GM23338 (cell line): ENCODE measurements around the gene GPATCH2. TPM values are rescaled to one million over a fixed set of nuclear protein-coding genes. Genes with fewer than 3 reads are reported as not detected.

Source experiments
- ATAC-seq: fragments of 200-7000 bp; cut with Tn5 transposase; 3 replicates; pipeline ENCODE4 v1.9.1; 2020
- DNase-seq: peaks from one replicate; pipeline ENCODE4 v3.0.0-alpha.2; 2015; ENCODE audit warnings: low spot score
- H2AFZ ChIP-seq: fragments of 200-600 bp; sonication (generic); 2 replicates; pipeline ENCODE4 v1.8.0; 2016; ENCODE audit warnings: antibody characterized with exemption, mild to moderate bottlenecking, moderate library complexity
- H3F3A ChIP-seq: fragments of 200-600 bp; sonication (generic); replicated peaks from 2 replicates; pipeline ENCODE4 v1.8.0; 2017; ENCODE audit warnings: antibody characterized with exemption, mixed run types, low read depth
- H3K27ac ChIP-seq: fragments of 200-600 bp; sonication (generic); 2 replicates; pipeline ENCODE4 v1.6.1; 2016; ENCODE audit warnings: low read depth
- H3K27me3 ChIP-seq: fragments of 200-600 bp; sonication (generic); 2 replicates; pipeline ENCODE4 v1.8.0; 2016; ENCODE audit warnings: mild to moderate bottlenecking, mixed run types, moderate library complexity; ENCODE audit not compliant: insufficient read depth
- H3K36me3 ChIP-seq: fragments of 200-600 bp; sonication (generic); 2 replicates; pipeline ENCODE4 v1.8.0; 2016; ENCODE audit warnings: mild to moderate bottlenecking; ENCODE audit not compliant: insufficient read depth
- H3K4me1 ChIP-seq: fragments of 200-600 bp; sonication (generic); 2 replicates; pipeline ENCODE4 v1.8.0; 2016; ENCODE audit warnings: mild to moderate bottlenecking, moderate library complexity; ENCODE audit not compliant: insufficient read depth
- H3K4me2 ChIP-seq: fragments of 200-600 bp; sonication (generic); 2 replicates; pipeline ENCODE4 v1.7.1; 2017; ENCODE audit warnings: mixed run types
- H3K4me3 ChIP-seq: fragments of 200-600 bp; sonication (generic); 2 replicates; pipeline ENCODE4 v1.6.1; 2016; ENCODE audit warnings: mixed run types
- H3K79me2 ChIP-seq: fragments of 200-600 bp; sonication (generic); replicated peaks from 2 replicates; pipeline ENCODE4 v1.8.0; 2017; ENCODE audit warnings: mild to moderate bottlenecking; ENCODE audit not compliant: insufficient read depth
- H3K9me2 ChIP-seq: fragments of 200-600 bp; sonication (generic); 2 replicates; pipeline ENCODE4 v1.8.0; 2017; ENCODE audit not compliant: insufficient read depth
- H4K20me1 ChIP-seq: fragments of 200-600 bp; sonication (generic); replicated peaks from 2 replicates; pipeline ENCODE4 v1.8.0; 2017; ENCODE audit warnings: mild to moderate bottlenecking; ENCODE audit not compliant: insufficient read depth
- H3K27ac Mint-ChIP-seq: 2 replicates; pipeline ENCODE4 v1.8.0; 2020; ENCODE audit warnings: inconsistent platforms, mild to moderate bottlenecking, moderate library complexity, mixed read lengths
- H3K27me3 Mint-ChIP-seq: 3 replicates; pipeline ENCODE4 v1.8.0; 2022; ENCODE audit warnings: low read depth, mild to moderate bottlenecking, moderate library complexity, mixed read lengths, inconsistent platforms; ENCODE audit not compliant: insufficient read depth, poor library complexity
- H3K36me3 Mint-ChIP-seq: 3 replicates; pipeline ENCODE4 v1.8.0; 2021; ENCODE audit warnings: low read depth, mild to moderate bottlenecking, inconsistent platforms, moderate library complexity, mixed read lengths
- H3K4me1 Mint-ChIP-seq: 3 replicates; pipeline ENCODE4 v1.8.0; 2020; ENCODE audit warnings: mild to moderate bottlenecking, inconsistent platforms, mixed read lengths
- H3K4me3 Mint-ChIP-seq: 3 replicates; pipeline ENCODE4 v1.8.0; 2021; ENCODE audit warnings: moderate library complexity, mild to moderate bottlenecking, inconsistent platforms, mixed read lengths
- H3K9me3 Mint-ChIP-seq: 3 replicates; pipeline ENCODE4 v1.8.0; 2020; ENCODE audit warnings: moderate library complexity, mild to moderate bottlenecking, inconsistent platforms, mixed read lengths
- CREB1 ChIP-seq: fragments of 250-450 bp; sonication (Bioruptor Pico); IDR thresholded peaks from 2 replicates; pipeline ENCODE4 v1.5.0; 2020; ENCODE audit warnings: low read depth, mild to moderate bottlenecking, moderate library complexity
- EZH2 ChIP-seq: fragments of 200-600 bp; sonication (generic); IDR thresholded peaks from one replicate; pipeline ENCODE4 v1.8.0; 2017; ENCODE audit warnings: antibody characterized with exemption, mild to moderate bottlenecking, low read depth; ENCODE audit not compliant: unreplicated experiment
- EZH2phosphoT487 ChIP-seq: fragments of 200-600 bp; sonication (generic); IDR thresholded peaks from one replicate; pipeline ENCODE4 v1.8.1; 2018; ENCODE audit warnings: antibody characterized with exemption; ENCODE audit not compliant: unreplicated experiment
- NANOG ChIP-seq: IDR thresholded peaks from 2 replicates; pipeline ENCODE4 v1.6.1; 2016; ENCODE audit warnings: antibody characterized with exemption, borderline replicate concordance
- ZNF331 ChIP-seq: fragments of 250-450 bp; sonication (Bioruptor Pico); IDR thresholded peaks from 2 replicates; pipeline ENCODE4 v1.5.0; 2020; ENCODE audit warnings: low read depth, mild to moderate bottlenecking, moderate library complexity
- polyA plus RNA-seq: library from polyadenylated mRNA; unstranded; fragments of >200 nt; fragmentation: Nextera tagmentation; extraction: Ambion mirVana; gene quantifications from 2 replicates; pipeline ENCODE4 v1.2.1, GENCODE V29; 2016
- total RNA-seq: library from RNA; depleted of rRNA; stranded (reverse); fragments of >200 nt; shearing (Covaris generic); gene quantifications from 2 replicates; pipeline ENCODE4 v1.2.3, GENCODE V29; 2014
- TF ChIP-seq, protein P1 (sequence below), 2 experiments: fragments of 200-600 bp in 1 of 2; sonication (generic) in 1 of 2; conservative IDR thresholded peaks; 2 replicates each; pipeline versions ENCODE4 v1.5.1 to v1.6.1; 2016 to 2017; ENCODE audit warnings: antibody characterized with exemption in 2 of 2, low read depth in 2 of 2, mild to moderate bottlenecking in 2 of 2, moderate library complexity in 1 of 2
- TF ChIP-seq, protein P2 (sequence below): IDR thresholded peaks from 2 replicates; pipeline ENCODE4 v1.6.1; 2016; ENCODE audit warnings: antibody characterized with exemption
- TF ChIP-seq, protein P3 (sequence below): IDR thresholded peaks from one replicate; pipeline ENCODE4 v1.6.1; 2018; ENCODE audit warnings: antibody characterized with exemption; ENCODE audit not compliant: unreplicated experiment
- TF ChIP-seq, protein P4 (sequence below): fragments of 250-450 bp; sonication (Bioruptor Pico); IDR thresholded peaks from 2 replicates; pipeline ENCODE4 v1.5.0; 2020; ENCODE audit warnings: mild to moderate bottlenecking, moderate library complexity

GPATCH2 gene
- total and polyA plus RNA-seq, 2 experiments from 2014 or later, result 12.3 to 26.7 TPM

- TF ChIP-seq, protein P1, sequence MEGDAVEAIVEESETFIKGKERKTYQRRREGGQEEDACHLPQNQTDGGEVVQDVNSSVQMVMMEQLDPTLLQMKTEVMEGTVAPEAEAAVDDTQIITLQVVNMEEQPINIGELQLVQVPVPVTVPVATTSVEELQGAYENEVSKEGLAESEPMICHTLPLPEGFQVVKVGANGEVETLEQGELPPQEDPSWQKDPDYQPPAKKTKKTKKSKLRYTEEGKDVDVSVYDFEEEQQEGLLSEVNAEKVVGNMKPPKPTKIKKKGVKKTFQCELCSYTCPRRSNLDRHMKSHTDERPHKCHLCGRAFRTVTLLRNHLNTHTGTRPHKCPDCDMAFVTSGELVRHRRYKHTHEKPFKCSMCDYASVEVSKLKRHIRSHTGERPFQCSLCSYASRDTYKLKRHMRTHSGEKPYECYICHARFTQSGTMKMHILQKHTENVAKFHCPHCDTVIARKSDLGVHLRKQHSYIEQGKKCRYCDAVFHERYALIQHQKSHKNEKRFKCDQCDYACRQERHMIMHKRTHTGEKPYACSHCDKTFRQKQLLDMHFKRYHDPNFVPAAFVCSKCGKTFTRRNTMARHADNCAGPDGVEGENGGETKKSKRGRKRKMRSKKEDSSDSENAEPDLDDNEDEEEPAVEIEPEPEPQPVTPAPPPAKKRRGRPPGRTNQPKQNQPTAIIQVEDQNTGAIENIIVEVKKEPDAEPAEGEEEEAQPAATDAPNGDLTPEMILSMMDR (conservative IDR thresholded peaks at IDR 0.05; ENCODE audit: low read depth in 2 of 2), result no peak
- TF ChIP-seq, protein P2, sequence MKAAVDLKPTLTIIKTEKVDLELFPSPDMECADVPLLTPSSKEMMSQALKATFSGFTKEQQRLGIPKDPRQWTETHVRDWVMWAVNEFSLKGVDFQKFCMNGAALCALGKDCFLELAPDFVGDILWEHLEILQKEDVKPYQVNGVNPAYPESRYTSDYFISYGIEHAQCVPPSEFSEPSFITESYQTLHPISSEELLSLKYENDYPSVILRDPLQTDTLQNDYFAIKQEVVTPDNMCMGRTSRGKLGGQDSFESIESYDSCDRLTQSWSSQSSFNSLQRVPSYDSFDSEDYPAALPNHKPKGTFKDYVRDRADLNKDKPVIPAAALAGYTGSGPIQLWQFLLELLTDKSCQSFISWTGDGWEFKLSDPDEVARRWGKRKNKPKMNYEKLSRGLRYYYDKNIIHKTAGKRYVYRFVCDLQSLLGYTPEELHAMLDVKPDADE, result no peak
- no peak for TF ChIP-seq ZNF331
- TF ChIP-seq, protein P3, sequence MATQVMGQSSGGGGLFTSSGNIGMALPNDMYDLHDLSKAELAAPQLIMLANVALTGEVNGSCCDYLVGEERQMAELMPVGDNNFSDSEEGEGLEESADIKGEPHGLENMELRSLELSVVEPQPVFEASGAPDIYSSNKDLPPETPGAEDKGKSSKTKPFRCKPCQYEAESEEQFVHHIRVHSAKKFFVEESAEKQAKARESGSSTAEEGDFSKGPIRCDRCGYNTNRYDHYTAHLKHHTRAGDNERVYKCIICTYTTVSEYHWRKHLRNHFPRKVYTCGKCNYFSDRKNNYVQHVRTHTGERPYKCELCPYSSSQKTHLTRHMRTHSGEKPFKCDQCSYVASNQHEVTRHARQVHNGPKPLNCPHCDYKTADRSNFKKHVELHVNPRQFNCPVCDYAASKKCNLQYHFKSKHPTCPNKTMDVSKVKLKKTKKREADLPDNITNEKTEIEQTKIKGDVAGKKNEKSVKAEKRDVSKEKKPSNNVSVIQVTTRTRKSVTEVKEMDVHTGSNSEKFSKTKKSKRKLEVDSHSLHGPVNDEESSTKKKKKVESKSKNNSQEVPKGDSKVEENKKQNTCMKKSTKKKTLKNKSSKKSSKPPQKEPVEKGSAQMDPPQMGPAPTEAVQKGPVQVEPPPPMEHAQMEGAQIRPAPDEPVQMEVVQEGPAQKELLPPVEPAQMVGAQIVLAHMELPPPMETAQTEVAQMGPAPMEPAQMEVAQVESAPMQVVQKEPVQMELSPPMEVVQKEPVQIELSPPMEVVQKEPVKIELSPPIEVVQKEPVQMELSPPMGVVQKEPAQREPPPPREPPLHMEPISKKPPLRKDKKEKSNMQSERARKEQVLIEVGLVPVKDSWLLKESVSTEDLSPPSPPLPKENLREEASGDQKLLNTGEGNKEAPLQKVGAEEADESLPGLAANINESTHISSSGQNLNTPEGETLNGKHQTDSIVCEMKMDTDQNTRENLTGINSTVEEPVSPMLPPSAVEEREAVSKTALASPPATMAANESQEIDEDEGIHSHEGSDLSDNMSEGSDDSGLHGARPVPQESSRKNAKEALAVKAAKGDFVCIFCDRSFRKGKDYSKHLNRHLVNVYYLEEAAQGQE, result no peak
These were observed 8.8 kb downstream of the GPATCH2 start (continued) for GRCh38 chr1:217622042-217622441.

GRCh38 chr1:217620814-217621213 is 10.1 kb downstream of the GPATCH2 start:
- DNase-seq, result no peak
- peak; percentile 53 for ATAC-seq
- H3K27ac Mint-ChIP-seq, result no peak overlapping the region; the same call in 1 of the 2 replicates
- H3K27me3 Mint-ChIP-seq, result no peaks in the 10 kb centered on the region
- Histone ChIP-seq H3K27me3 (no peaks in the 10 kb centered on the region), H2AFZ (no peak overlapping the region), H4K20me1 (no peaks in the 10 kb centered on the region), H3K9me2 (no peaks in the 10 kb centered on the region), H3F3A (no peaks in the 10 kb centered on the region), H3K4me1 (peaks cover 15% of the 10 kb centered on the region), H3K4me2 (peak overlapping the region; percentile 13; the same call in 1 of the 2 replicates), H3K36me3 (no peaks in the 10 kb centered on the region), H3K79me2 (peaks cover 60% of the 10 kb centered on the region), H3K4me3 (0 out of 2 replicates have a peak overlapping the region, but pooled peaks have one; percentile 7), H3K27ac (no peak overlapping the region)
- no peak overlapping the region for H3K4me3 Mint-ChIP-seq
- peaks cover 10% of the 10 kb centered on the region; the same call in 2 of the 3 replicates for H3K36me3 Mint-ChIP-seq
- H3K9me3 Mint-ChIP-seq, result no peaks in the 10 kb centered on the region
- TF ChIP-seq CREB1 (CRISPR knock-in tag) (no peak), ZNF331 (no peak), EZH2phosphoT487 (no peak), NANOG (no peak), EZH2 (no peak)
- TF ChIP-seq, protein P4, sequence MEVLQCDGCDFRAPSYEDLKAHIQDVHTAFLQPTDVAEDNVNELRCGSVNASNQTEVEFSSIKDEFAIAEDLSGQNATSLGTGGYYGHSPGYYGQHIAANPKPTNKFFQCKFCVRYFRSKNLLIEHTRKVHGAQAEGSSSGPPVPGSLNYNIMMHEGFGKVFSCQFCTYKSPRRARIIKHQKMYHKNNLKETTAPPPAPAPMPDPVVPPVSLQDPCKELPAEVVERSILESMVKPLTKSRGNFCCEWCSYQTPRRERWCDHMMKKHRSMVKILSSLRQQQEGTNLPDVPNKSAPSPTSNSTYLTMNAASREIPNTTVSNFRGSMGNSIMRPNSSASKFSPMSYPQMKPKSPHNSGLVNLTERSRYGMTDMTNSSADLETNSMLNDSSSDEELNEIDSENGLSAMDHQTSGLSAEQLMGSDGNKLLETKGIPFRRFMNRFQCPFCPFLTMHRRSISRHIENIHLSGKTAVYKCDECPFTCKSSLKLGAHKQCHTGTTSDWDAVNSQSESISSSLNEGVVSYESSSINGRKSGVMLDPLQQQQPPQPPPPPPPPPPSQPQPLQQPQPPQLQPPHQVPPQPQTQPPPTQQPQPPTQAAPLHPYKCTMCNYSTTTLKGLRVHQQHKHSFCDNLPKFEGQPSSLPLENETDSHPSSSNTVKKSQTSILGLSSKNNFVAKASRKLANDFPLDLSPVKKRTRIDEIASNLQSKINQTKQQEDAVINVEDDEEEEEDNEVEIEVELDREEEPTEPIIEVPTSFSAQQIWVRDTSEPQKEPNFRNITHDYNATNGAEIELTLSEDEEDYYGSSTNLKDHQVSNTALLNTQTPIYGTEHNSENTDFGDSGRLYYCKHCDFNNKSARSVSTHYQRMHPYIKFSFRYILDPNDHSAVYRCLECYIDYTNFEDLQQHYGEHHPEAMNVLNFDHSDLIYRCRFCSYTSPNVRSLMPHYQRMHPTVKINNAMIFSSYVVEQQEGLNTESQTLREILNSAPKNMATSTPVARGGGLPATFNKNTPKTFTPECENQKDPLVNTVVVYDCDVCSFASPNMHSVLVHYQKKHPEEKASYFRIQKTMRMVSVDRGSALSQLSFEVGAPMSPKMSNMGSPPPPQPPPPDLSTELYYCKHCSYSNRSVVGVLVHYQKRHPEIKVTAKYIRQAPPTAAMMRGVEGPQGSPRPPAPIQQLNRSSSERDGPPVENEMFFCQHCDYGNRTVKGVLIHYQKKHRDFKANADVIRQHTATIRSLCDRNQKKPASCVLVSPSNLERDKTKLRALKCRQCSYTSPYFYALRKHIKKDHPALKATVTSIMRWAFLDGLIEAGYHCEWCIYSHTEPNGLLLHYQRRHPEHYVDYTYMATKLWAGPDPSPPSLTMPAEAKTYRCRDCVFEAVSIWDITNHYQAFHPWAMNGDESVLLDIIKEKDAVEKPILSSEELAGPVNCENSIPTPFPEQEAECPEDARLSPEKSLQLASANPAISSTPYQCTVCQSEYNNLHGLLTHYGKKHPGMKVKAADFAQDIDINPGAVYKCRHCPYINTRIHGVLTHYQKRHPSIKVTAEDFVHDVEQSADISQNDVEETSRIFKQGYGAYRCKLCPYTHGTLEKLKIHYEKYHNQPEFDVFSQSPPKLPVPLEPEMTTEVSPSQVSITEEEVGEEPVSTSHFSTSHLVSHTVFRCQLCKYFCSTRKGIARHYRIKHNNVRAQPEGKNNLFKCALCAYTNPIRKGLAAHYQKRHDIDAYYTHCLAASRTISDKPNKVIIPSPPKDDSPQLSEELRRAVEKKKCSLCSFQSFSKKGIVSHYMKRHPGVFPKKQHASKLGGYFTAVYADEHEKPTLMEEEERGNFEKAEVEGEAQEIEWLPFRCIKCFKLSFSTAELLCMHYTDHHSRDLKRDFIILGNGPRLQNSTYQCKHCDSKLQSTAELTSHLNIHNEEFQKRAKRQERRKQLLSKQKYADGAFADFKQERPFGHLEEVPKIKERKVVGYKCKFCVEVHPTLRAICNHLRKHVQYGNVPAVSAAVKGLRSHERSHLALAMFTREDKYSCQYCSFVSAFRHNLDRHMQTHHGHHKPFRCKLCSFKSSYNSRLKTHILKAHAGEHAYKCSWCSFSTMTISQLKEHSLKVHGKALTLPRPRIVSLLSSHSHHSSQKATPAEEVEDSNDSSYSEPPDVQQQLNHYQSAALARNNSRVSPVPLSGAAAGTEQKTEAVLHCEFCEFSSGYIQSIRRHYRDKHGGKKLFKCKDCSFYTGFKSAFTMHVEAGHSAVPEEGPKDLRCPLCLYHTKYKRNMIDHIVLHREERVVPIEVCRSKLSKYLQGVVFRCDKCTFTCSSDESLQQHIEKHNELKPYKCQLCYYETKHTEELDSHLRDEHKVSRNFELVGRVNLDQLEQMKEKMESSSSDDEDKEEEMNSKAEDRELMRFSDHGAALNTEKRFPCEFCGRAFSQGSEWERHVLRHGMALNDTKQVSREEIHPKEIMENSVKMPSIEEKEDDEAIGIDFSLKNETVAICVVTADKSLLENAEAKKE, result no peak
- TF ChIP-seq, protein P2, result no peak
- H3K4me1 Mint-ChIP-seq, result peaks cover 14% of the 10 kb centered on the region; the same call in 2 of the 3 replicates
